Neural crest cell (in vitro differentiated cells): ENCODE results near the gene FBXO33. TPM values are rescaled to one million over a fixed set of nuclear protein-coding genes. Genes with fewer than 3 reads are reported as not detected.

ENCODE experiments used
- DNase-seq: peaks from one replicate; pipeline ENCODE4 v3.0.0; 2021; ENCODE audit warnings: low read depth, mixed read lengths, low spot score
- H3K27ac Mint-ChIP-seq: one replicate; pipeline ENCODE4 v1.8.0; 2021; ENCODE audit warnings: mild to moderate bottlenecking, mixed read lengths; ENCODE audit not compliant: unreplicated experiment
- H3K27me3 Mint-ChIP-seq: 2 replicates; pipeline ENCODE4 v1.8.0; 2021; ENCODE audit warnings: low read depth, mild to moderate bottlenecking, mixed read lengths
- H3K36me3 Mint-ChIP-seq: 2 replicates; pipeline ENCODE4 v1.8.0; 2021; ENCODE audit warnings: low read depth, mild to moderate bottlenecking, mixed read lengths
- H3K4me1 Mint-ChIP-seq: 2 replicates; pipeline ENCODE4 v1.8.0; 2021; ENCODE audit warnings: mixed read lengths
- H3K4me3 Mint-ChIP-seq: one replicate; pipeline ENCODE4 v1.8.0; 2021; ENCODE audit warnings: mild to moderate bottlenecking, mixed read lengths
- H3K9me3 Mint-ChIP-seq: 2 replicates; pipeline ENCODE4 v1.8.0; 2021; ENCODE audit warnings: mixed read lengths
- CTCF ChIP-seq: fragments of 200-600 bp; sonication (generic); conservative IDR thresholded peaks from 2 replicates; pipeline ENCODE4 v1.5.0; 2021; ENCODE audit warnings: antibody characterized with exemption, mild to moderate bottlenecking
- total RNA-seq: library from RNA; stranded (reverse); gene quantifications from 2 replicates; pipeline ENCODE4 v1.2.1, GENCODE V29; 2021

The FBXO33 gene
- total RNA-seq, 1 donor from 2014 or later: 8.9 TPM

GRCh38 chr14:39447175-39447661 is 15.0 kb upstream of the FBXO33 start:
- Mint-ChIP-seq H3K4me1 (no peaks in the 10 kb centered on the region), H3K36me3 (no peaks in the 10 kb centered on the region), H3K27ac (no peak overlapping the region), H3K9me3 (peaks cover 2% of the 10 kb centered on the region), H3K27me3 (no peaks in the 10 kb centered on the region), H3K4me3 (no peak overlapping the region)
- no peak for DNase-seq
- no peak for TF ChIP-seq CTCF

GRCh38 chr14:39446131-39446744 is 14.0 kb upstream of the FBXO33 start:
- TF ChIP-seq CTCF: no peak
- H3K27me3 Mint-ChIP-seq: no peaks in the 10 kb centered on the region
- peaks cover 5% of the 10 kb centered on the region for H3K36me3 Mint-ChIP-seq
- peaks cover 2% of the 10 kb centered on the region for H3K9me3 Mint-ChIP-seq
- no peak for DNase-seq
- no peak overlapping the region for H3K4me3 Mint-ChIP-seq
- H3K4me1 Mint-ChIP-seq: no peaks in the 10 kb centered on the region
- no peak overlapping the region for H3K27ac Mint-ChIP-seq

GRCh38 chr14:39442293-39442692 is 10.1 kb upstream of the FBXO33 start:
- H3K27ac Mint-ChIP-seq: no peak overlapping the region
- no peak for TF ChIP-seq CTCF
- H3K4me3 Mint-ChIP-seq: no peak overlapping the region
- DNase-seq: no peak
- peaks cover 5% of the 10 kb centered on the region for H3K36me3 Mint-ChIP-seq
- no peaks in the 10 kb centered on the region for H3K4me1 Mint-ChIP-seq
- peaks cover 2% of the 10 kb centered on the region for H3K9me3 Mint-ChIP-seq
- H3K27me3 Mint-ChIP-seq: no peaks in the 10 kb centered on the region

GRCh38 chr14:39441805-39442204 is 9.6 kb upstream of the FBXO33 start:
- Mint-ChIP-seq H3K36me3 (peaks cover 5% of the 10 kb centered on the region), H3K27ac (no peak overlapping the region), H3K27me3 (no peaks in the 10 kb centered on the region), H3K4me1 (no peaks in the 10 kb centered on the region), H3K9me3 (peaks cover 2% of the 10 kb centered on the region), H3K4me3 (no peak overlapping the region)
- TF ChIP-seq CTCF: no peak
- no peak for DNase-seq

- no peak for TF ChIP-seq CTCF
- no peak overlapping the region for H3K27ac Mint-ChIP-seq
- H3K27me3 Mint-ChIP-seq: no peaks in the 10 kb centered on the region
- peaks cover 2% of the 10 kb centered on the region for H3K9me3 Mint-ChIP-seq
- no peak overlapping the region for H3K4me3 Mint-ChIP-seq
- no peaks in the 10 kb centered on the region for H3K4me1 Mint-ChIP-seq
- DNase-seq: no peak
- peaks cover 5% of the 10 kb centered on the region for H3K36me3 Mint-ChIP-seq
These were observed 8.7 kb upstream of the FBXO33 start for GRCh38 chr14:39440975-39441374.
